ENCODE measurements around the gene MTAP. TPM values are rescaled to one million over a fixed set of nuclear protein-coding genes. Genes with fewer than 3 reads are reported as not detected.

Gene MTAP
- total RNA-seq, 1 experiment from 2014 or later, result 84.3 TPM

GRCh38 chr9:21762064-21762463 lies 40.4 kb upstream of the MTAP start (continued):
- no peak for TF ChIP-seq NR3C1 (CRISPR knock-in tag; conservative IDR thresholded peaks at IDR 0.05; ENCODE audit: low read depth)
- TF ChIP-seq TEAD1 (CRISPR knock-in tag; IDR thresholded peaks at IDR 0.05), result no peak
- no peak for TF ChIP-seq GRHL2 (CRISPR knock-in tag; IDR thresholded peaks at IDR 0.05; ENCODE audit: insufficient replicate concordance, severe bottlenecking)
- TF ChIP-seq ATF6 (CRISPR knock-in tag; IDR thresholded peaks at IDR 0.05), result no peak
- no peak for TF ChIP-seq JUN (CRISPR knock-in tag; IDR thresholded peaks at IDR 0.05)

GRCh38 chr9:21764846-21765245 lies 37.6 kb upstream of the MTAP start:
- TF ChIP-seq, protein P1, sequence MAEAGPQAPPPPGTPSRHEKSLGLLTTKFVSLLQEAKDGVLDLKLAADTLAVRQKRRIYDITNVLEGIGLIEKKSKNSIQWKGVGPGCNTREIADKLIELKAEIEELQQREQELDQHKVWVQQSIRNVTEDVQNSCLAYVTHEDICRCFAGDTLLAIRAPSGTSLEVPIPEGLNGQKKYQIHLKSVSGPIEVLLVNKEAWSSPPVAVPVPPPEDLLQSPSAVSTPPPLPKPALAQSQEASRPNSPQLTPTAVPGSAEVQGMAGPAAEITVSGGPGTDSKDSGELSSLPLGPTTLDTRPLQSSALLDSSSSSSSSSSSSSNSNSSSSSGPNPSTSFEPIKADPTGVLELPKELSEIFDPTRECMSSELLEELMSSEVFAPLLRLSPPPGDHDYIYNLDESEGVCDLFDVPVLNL (CRISPR knock-in tag; IDR thresholded peaks at IDR 0.05; ENCODE audit: borderline replicate concordance, low read depth), result no peak
- TF ChIP-seq, protein P2, sequence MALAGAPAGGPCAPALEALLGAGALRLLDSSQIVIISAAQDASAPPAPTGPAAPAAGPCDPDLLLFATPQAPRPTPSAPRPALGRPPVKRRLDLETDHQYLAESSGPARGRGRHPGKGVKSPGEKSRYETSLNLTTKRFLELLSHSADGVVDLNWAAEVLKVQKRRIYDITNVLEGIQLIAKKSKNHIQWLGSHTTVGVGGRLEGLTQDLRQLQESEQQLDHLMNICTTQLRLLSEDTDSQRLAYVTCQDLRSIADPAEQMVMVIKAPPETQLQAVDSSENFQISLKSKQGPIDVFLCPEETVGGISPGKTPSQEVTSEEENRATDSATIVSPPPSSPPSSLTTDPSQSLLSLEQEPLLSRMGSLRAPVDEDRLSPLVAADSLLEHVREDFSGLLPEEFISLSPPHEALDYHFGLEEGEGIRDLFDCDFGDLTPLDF (CRISPR knock-in tag; IDR thresholded peaks at IDR 0.05), result no peak
- no peak for TF ChIP-seq ETV6 (CRISPR knock-in tag; IDR thresholded peaks at IDR 0.05)
- no peak for TF ChIP-seq SOX15 (CRISPR knock-in tag; IDR thresholded peaks at IDR 0.05)
- TF ChIP-seq EMX1 (CRISPR knock-in tag; IDR thresholded peaks at IDR 0.05), result no peak
- TF ChIP-seq GTF2I (CRISPR knock-in tag; conservative IDR thresholded peaks at IDR 0.05), result no peak
- TF ChIP-seq JUN (CRISPR knock-in tag; IDR thresholded peaks at IDR 0.05), result no peak
- TF ChIP-seq ATF6 (CRISPR knock-in tag; IDR thresholded peaks at IDR 0.05), result no peak
- no peak for TF ChIP-seq ZNF232 (CRISPR knock-in tag; IDR thresholded peaks at IDR 0.05)
- TF ChIP-seq, protein P3, sequence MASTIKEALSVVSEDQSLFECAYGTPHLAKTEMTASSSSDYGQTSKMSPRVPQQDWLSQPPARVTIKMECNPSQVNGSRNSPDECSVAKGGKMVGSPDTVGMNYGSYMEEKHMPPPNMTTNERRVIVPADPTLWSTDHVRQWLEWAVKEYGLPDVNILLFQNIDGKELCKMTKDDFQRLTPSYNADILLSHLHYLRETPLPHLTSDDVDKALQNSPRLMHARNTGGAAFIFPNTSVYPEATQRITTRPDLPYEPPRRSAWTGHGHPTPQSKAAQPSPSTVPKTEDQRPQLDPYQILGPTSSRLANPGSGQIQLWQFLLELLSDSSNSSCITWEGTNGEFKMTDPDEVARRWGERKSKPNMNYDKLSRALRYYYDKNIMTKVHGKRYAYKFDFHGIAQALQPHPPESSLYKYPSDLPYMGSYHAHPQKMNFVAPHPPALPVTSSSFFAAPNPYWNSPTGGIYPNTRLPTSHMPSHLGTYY (CRISPR knock-in tag; IDR thresholded peaks at IDR 0.05), result no peak
- TF ChIP-seq, protein P4, sequence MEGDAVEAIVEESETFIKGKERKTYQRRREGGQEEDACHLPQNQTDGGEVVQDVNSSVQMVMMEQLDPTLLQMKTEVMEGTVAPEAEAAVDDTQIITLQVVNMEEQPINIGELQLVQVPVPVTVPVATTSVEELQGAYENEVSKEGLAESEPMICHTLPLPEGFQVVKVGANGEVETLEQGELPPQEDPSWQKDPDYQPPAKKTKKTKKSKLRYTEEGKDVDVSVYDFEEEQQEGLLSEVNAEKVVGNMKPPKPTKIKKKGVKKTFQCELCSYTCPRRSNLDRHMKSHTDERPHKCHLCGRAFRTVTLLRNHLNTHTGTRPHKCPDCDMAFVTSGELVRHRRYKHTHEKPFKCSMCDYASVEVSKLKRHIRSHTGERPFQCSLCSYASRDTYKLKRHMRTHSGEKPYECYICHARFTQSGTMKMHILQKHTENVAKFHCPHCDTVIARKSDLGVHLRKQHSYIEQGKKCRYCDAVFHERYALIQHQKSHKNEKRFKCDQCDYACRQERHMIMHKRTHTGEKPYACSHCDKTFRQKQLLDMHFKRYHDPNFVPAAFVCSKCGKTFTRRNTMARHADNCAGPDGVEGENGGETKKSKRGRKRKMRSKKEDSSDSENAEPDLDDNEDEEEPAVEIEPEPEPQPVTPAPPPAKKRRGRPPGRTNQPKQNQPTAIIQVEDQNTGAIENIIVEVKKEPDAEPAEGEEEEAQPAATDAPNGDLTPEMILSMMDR (IDR thresholded peaks at IDR 0.05), result no peak
- no peak for TF ChIP-seq SMAD4 (CRISPR knock-in tag; IDR thresholded peaks at IDR 0.05)
- TF ChIP-seq IRF2 (CRISPR knock-in tag; IDR thresholded peaks at IDR 0.05; ENCODE audit: borderline replicate concordance, low read depth), result no peak
- H3K4me1 Mint-ChIP-seq, result no peaks in the 10 kb centered on the region
- no peak overlapping the region for H3K4me3 Mint-ChIP-seq
- ATAC-seq (no peak), DNase-seq (ENCODE audit: low spot score) (no peak)
- no peak overlapping the region for H3K27ac Mint-ChIP-seq
- peaks cover 96% of the 10 kb centered on the region for H3K27me3 Mint-ChIP-seq (ENCODE audit: low read depth)
- ChIA-PET CTCF (no interaction called here), POLR2A (no interaction called here)
- no peaks in the 10 kb centered on the region for H3K9me3 Mint-ChIP-seq
- H3K36me3 Mint-ChIP-seq, result no peaks in the 10 kb centered on the region
